Pancreas (tissue), 10 donors: ENCODE results near the gene TNIK. TPM values are rescaled to one million over a fixed set of nuclear protein-coding genes. Genes with fewer than 3 reads are reported as not detected.

Experiments
- ATAC-seq, 4 donors: fragments of 200-7000 bp; cut with Tn5 transposase; one replicate each; pipeline versions ENCODE4 v1.8.0 to v1.9.1; 2020; ENCODE audit warnings: mild to moderate bottlenecking in 4 of 4, moderate library complexity in 4 of 4
- DNase-seq, 6 donors: peaks; one replicate each; pipeline ENCODE4 v3.0.0-alpha.2; 2020
- FAIRE-seq: peaks from 2 replicates; lab custom pipeline; 2012; peaks lifted over from hg19 to GRCh38; lab: Jason Lieb, UNC
- H3K27ac ChIP-seq, 4 donors: fragments of 200-600 bp; sonication (generic); 1 replicate in 3 of 4; 2 replicates in 1 of 4; pipeline versions ENCODE4 v1.5.0 to v1.8.0; 2020
- H3K27me3 ChIP-seq, 4 donors: fragments of 200-600 bp; one replicate each; pipeline ENCODE4 v1.8.0; 2021
- H3K36me3 ChIP-seq, 3 donors: fragments of 200-600 bp; sonication (generic) in 1 of 3; one replicate each; pipeline versions ENCODE4 v1.5.0 to v1.8.0; 2020 to 2021
- H3K4me1 ChIP-seq, 3 donors: fragments of 200-600 bp; one replicate each; pipeline ENCODE4 v1.8.0; 2021
- H3K4me3 ChIP-seq, 4 donors: fragments of 200-600 bp; sonication (generic) in 2 of 4; one replicate each; pipeline versions ENCODE4 v1.5.0 to v1.8.0; 2020 to 2021
- H3K9me3 ChIP-seq, 4 donors: fragments of 200-600 bp; one replicate each; pipeline ENCODE4 v1.8.0; 2021
- CTCF ChIP-seq, 4 donors: fragments of 200-600 bp; sonication (generic) in 3 of 4; IDR thresholded peaks; one replicate each; pipeline versions ENCODE4 v1.5.0 to v1.8.0; 2021; ENCODE audit warnings: antibody characterized with exemption in 4 of 4
- WGBS, 2 donors: extraction: QIAGEN DNeasy Blood & Tissue Kit; methylation state at CpG; one replicate each; pipeline ENCODE4 v1.1.7; 2013; 5-methylcytosine and 5-hydroxymethylcytosine counted together
- intact Hi-C, 3 donors: fragments of 100-400 bp; cut with DNase I; formaldehyde crosslinking; loops; one replicate each; pipeline versions ENCODE4 v1.11.1 to v1.14.2; 2022
- polyA plus RNA-seq, 2 donors: library from polyadenylated mRNA; stranded (reverse); fragments of 200-250 nt; gene quantifications; one replicate each; pipeline ENCODE4 v1.2.3, GENCODE V29; 2013
- total RNA-seq, 6 donors: library from RNA; stranded (reverse); fragmentation: NEBNext Ultra II Directional in 4 of 6; extraction: Animal tissue kit (Norgen Biotek cat#: 25700) in 4 of 6; gene quantifications; one replicate each; pipeline versions ENCODE4 v1.2.1 to v1.2.4, GENCODE V29; 2021 to 2023
- donor health status: healthy with polysubstance abuse.
- donor health status: DM: no; HTN: no; CAD: no; lungs with moderate emphysema.
- donor health status: DM: no; HTN: no; CAD: no.
- donor health status: control.
- donor health status: control.
- donor health status: Bipolar disorder and iron deficiency.
- donor health status: DM: yes; HTN: yes; CAD: no.
- donor health status: DM: no; HTN: no; CAD: no.
- donor health status: DM: no; HTN: no; CAD: no.
- donor health status: DM: yes; HTN: yes; CAD: no.

The TNIK gene
- total and polyA plus RNA-seq, 8 donors = 3.5 to 13.6 (median 5.8) TPM

DNA sequence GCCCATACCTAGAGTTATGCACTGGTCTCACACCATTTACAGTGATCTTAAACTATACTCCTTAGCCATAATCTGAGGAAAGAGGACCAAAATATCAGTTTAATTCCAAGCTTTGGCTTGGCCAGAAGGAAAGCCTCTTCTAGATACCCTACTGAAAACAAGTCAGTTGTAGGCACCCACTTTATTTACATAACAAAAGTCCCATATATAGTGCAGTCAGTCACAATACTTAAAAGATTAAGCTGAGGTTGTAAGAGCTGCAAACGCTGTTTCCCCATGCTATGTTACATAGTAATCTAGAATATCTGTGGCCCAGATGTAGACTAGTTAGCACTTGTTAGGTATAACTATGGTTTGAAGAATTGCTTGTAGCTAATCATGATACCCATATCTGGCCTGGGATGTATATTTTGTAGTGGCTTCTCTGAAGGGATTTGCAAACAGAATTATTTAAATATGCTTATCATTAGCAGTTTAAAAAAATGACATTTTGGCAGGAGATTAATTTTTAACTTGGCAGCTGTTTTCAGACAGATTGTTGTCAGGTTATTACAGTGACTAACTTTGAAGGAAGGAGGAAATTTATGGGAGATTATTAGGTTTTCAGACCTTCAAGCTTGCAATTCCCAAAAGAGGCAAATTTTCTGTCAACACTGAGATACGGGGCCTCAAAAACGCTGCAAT is 273.2 kb downstream of the TNIK start:
- WGBS, 2 donors = 28% methylated on average over 3 of the region's 3 CpGs
- intact Hi-C loops = no loop called here
- Histone ChIP-seq H3K27ac (no peak overlapping the region), H3K9me3 (no peaks in the 10 kb centered on the region), H3K4me3 (no peak overlapping the region), H3K4me1 (peaks cover 6 to 17% (median 8%) of the 10 kb centered on the region in 3 donors), H3K36me3 (no peaks in the 10 kb centered on the region), H3K27me3 (no peaks in the 10 kb centered on the region)
- no peak for TF ChIP-seq CTCF (IDR thresholded peaks at IDR 0.05)
- FAIRE-seq = no peak
- peak in 1 of 4 donors; percentile 11 for ATAC-seq
- DNase-seq = no peak

DNA sequence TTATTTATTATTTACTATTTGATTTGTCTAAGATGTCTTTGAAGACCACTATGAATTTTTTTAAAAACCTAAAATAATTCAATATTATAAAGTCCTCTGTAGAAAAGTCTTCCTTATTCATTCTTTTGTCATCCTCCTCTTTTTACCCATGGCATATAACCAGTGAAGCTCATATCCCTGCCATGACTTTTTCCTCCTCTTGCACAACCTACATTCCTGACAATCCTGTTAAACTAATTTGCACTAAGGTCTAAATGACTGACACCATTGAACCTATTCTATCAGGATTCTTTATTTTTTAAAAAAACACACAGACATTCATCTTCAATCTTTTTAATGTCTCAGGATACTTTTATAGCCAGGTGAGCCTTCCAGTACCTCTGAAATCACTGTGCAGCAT is 273.8 kb downstream of the TNIK start:
- Histone ChIP-seq H3K27ac (no peak overlapping the region), H3K4me1 (peaks cover 6 to 17% (median 8%) of the 10 kb centered on the region in 3 donors), H3K27me3 (no peaks in the 10 kb centered on the region), H3K9me3 (no peaks in the 10 kb centered on the region), H3K4me3 (no peak overlapping the region), H3K36me3 (no peaks in the 10 kb centered on the region)
- FAIRE-seq (no peak), ATAC-seq (no peak), DNase-seq (no peak)
- TF ChIP-seq CTCF (IDR thresholded peaks at IDR 0.05) = no peak
- intact Hi-C loops = no loop called here

GRCh38 chr3:171185959-171186358 is 274.2 kb downstream of the TNIK start:
- no peak for FAIRE-seq

GRCh38 chr3:171184372-171184771 is 275.8 kb downstream of the TNIK start:
- TF ChIP-seq CTCF (IDR thresholded peaks at IDR 0.05) = no peak
- DNase-seq = no peak
- FAIRE-seq = no peak
- peaks cover 6 to 17% (median 8%) of the 10 kb centered on the region in 3 donors for H3K4me1 ChIP-seq
- 79 to 82% methylated on average over 6 of the region's 6 CpGs for WGBS, 2 donors
- H3K9me3 ChIP-seq = no peaks in the 10 kb centered on the region
- no peak overlapping the region for H3K4me3 ChIP-seq
- no peaks in the 10 kb centered on the region for H3K27me3 ChIP-seq
- intact Hi-C loops = loop anchor here in 1 of 3 donors (5.0 kb wide), 1 partner anchor 378 kb away; no protein-coding TSS in a partner anchor
- H3K27ac ChIP-seq = no peak overlapping the region
- H3K36me3 ChIP-seq = no peaks in the 10 kb centered on the region
- ATAC-seq = no peak

More at GRCh38 chr3:171185959-171186358, 274.2 kb downstream of the TNIK start:
- intact Hi-C loops = no loop called here
- H3K4me1 ChIP-seq = peaks cover 6 to 17% (median 8%) of the 10 kb centered on the region in 3 donors
- H3K4me3 ChIP-seq = no peak overlapping the region
- ATAC-seq (no peak), DNase-seq (no peak)
- no peak for TF ChIP-seq CTCF (IDR thresholded peaks at IDR 0.05)
- WGBS, 2 donors = 74 to 77% methylated on average over 1 of the region's 1 CpG
- H3K36me3 ChIP-seq = no peaks in the 10 kb centered on the region
- no peaks in the 10 kb centered on the region for H3K9me3 ChIP-seq
- H3K27ac ChIP-seq = no peak overlapping the region
- H3K27me3 ChIP-seq = no peaks in the 10 kb centered on the region

DNA sequence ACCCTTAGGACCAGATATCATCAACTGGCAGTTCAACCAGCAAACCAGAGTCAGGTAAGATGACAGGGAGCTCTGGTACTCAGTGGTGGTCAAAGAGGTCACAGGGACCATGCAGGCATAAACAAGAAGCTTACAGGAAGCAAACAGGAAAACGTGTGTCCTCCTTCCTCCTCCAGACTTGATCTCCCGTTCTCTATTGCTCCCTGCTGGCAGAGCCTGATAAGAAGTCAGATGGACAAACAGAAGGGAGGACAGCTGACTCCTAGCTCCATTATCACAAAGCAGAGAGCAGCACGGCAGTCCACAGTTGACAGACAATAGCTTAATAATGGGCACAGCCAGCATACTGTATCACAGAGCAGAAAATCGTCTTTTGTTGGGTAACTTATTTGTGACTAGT is 277.2 kb downstream of the TNIK start:
- TF ChIP-seq CTCF (IDR thresholded peaks at IDR 0.05) = peak in 1 of 4 donors; percentile 10
- Histone ChIP-seq H3K4me3 (no peak overlapping the region), H3K4me1 (peaks cover 6 to 13% (median 8%) of the 10 kb centered on the region in 3 donors), H3K27me3 (no peaks in the 10 kb centered on the region), H3K27ac (no peak overlapping the region), H3K9me3 (no peaks in the 10 kb centered on the region), H3K36me3 (no peaks in the 10 kb centered on the region)
- intact Hi-C loops = loop anchor here in 1 of 3 donors (5.0 kb wide), 1 partner anchor 379 kb away; no protein-coding TSS in a partner anchor
- DNase-seq = peak in 1 of 6 donors; percentile 13
- FAIRE-seq = no peak
- 22 to 26% methylated on average over 4 of the region's 4 CpGs for WGBS, 2 donors
- peak in 3 of 4 donors; percentile 62 to 70 (median 68) for ATAC-seq
